SK-N-MC (cell line): Measurements from ENCODE around the gene LGALS7B.
"Not testable (repeated sequence)": the region's sequence is repeated elsewhere in the genome, so short reads cannot be mapped to it uniquely, and the experiment has no call there.

Experiments used
- DNase-seq: peaks from one replicate; pipeline ENCODE4 v3.0.0-alpha.2; 2011; ENCODE audit warnings: low read depth, low spot score
- H3K27ac ChIP-seq: fragments of 200-600 bp; sonication (generic); 2 replicates; pipeline ENCODE4 v1.5.1; 2016; ENCODE audit warnings: mixed run types
- H3K36me3 ChIP-seq: fragments of 200-600 bp; sonication (generic); 2 replicates; pipeline ENCODE4 v1.6.1; 2017; ENCODE audit warnings: antibody characterized with exemption, low read length, mixed read lengths; ENCODE audit not compliant: insufficient read depth
- H3K4me3 ChIP-seq: fragments of 200-600 bp; sonication (generic); 2 replicates; pipeline ENCODE4 v1.5.1; 2016
- H3K9ac ChIP-seq: fragments of 200-600 bp; sonication (generic); 2 replicates; pipeline ENCODE4 v1.8.0; 2017; ENCODE audit warnings: mixed run types, mixed read lengths; ENCODE audit not compliant: insufficient read length
- H3K9me3 ChIP-seq: fragments of 200-600 bp; sonication (generic); 2 replicates; pipeline ENCODE4 v1.6.1; 2017; ENCODE audit warnings: low read depth, mild to moderate bottlenecking, antibody characterized with exemption, low read length, moderate library complexity, mixed read lengths
- EZH2 ChIP-seq: fragments of 200-600 bp; sonication (generic); IDR thresholded peaks from one replicate; pipeline ENCODE4 v1.6.1; 2017; ENCODE audit warnings: antibody characterized with exemption
- FOXP2 ChIP-seq: optimal IDR thresholded peaks from 2 replicates; pipeline ENCODE3; 2011; ENCODE audit warnings: mild to moderate bottlenecking, moderate library complexity; ENCODE audit not compliant: insufficient read depth; ENCODE audit errors: extremely low read length, control extremely low read depth
- POLR2AphosphoS5 ChIP-seq: IDR thresholded peaks from 2 replicates; pipeline ENCODE4 v1.6.1; 2012; ENCODE audit warnings: mild to moderate bottlenecking, low read depth, low read length, borderline replicate concordance

LGALS7B gene

GRCh38 chr19:38765214-38765613, 23.8 kb upstream of the LGALS7B start:
- H3K4me3 ChIP-seq, result no peak overlapping the region
- H3K9ac ChIP-seq, result no peak overlapping the region
- H3K27ac ChIP-seq, result no peak overlapping the region
- no peaks in the 10 kb centered on the region for H3K9me3 ChIP-seq
- no peaks in the 10 kb centered on the region for H3K36me3 ChIP-seq
- DNase-seq, result no peak
- no peak for TF ChIP-seq EZH2
- no peak for TF ChIP-seq FOXP2
- TF ChIP-seq POLR2AphosphoS5, result no peak

- Histone ChIP-seq H3K9ac (no peak overlapping the region), H3K36me3 (no peaks in the 10 kb centered on the region), H3K4me3 (no peak overlapping the region), H3K9me3 (no peaks in the 10 kb centered on the region), H3K27ac (no peak overlapping the region)
- no peak for TF ChIP-seq POLR2AphosphoS5
- no peak for TF ChIP-seq EZH2
- no peak for TF ChIP-seq FOXP2
- DNase-seq, result no peak
These were observed 22.5 kb upstream of the LGALS7B start for GRCh38 chr19:38766276-38767047.

GRCh38 chr19:38769635-38770211, 19.3 kb upstream of the LGALS7B start:
- Histone ChIP-seq H3K36me3 (no peaks in the 10 kb centered on the region), H3K27ac (no peak overlapping the region), H3K9me3 (no peaks in the 10 kb centered on the region), H3K9ac (no peak overlapping the region), H3K4me3 (no peak overlapping the region)
- TF ChIP-seq EZH2 (no peak), FOXP2 (no peak), POLR2AphosphoS5 (no peak)
- no peak for DNase-seq

- H3K9me3 ChIP-seq, H3K36me3 ChIP-seq, H3K4me3 ChIP-seq, H3K9ac ChIP-seq, DNase-seq, H3K27ac ChIP-seq: not testable (repeated sequence)
These were observed 18.6 kb upstream of the LGALS7B start for GRCh38 chr19:38770228-38770948.

- not testable (repeated sequence) for H3K27ac ChIP-seq, H3K4me3 ChIP-seq, H3K9me3 ChIP-seq, H3K36me3 ChIP-seq, DNase-seq, H3K9ac ChIP-seq
These were observed 18.1 kb upstream of the LGALS7B start for GRCh38 chr19:38770949-38771275.

- H3K4me3 ChIP-seq, H3K9me3 ChIP-seq, H3K36me3 ChIP-seq, H3K27ac ChIP-seq, H3K9ac ChIP-seq, DNase-seq: not testable (repeated sequence)
These were observed 17.4 kb upstream of the LGALS7B start for GRCh38 chr19:38771569-38771968.

DNA sequence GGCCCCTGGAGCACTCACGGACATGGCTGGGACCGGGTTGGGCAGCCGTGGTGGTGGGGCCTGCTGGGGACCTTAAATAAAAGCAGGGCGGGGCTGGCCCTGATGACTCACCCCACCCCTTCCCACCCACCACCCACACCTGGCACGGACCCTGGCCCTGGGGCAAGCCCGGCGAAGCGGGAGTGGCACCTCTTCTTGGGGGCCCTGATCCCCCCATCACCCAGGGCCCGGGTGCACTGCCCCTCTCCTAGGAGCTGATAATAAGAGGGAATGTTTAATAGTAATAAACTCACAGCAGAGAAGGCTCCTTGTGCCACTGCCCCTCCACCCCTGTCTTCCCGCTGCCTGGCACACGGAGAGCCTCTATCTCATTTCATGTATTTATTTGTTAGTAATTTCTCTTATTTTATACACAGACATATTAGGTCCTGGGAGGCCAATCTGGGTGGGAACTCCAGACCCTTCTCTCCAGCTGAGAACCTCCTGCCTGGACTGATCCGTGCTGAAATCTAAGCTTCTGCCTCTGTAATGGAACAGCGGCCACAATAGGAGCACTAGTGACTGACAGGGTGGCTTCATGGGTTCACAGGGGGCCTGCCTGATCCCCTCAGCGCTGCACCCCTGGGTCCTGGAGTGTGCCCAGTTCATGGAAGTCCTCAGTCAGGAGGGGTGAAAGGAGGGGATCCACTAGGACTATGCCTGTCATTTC, 15.4 kb upstream of the LGALS7B start, which contains the start of gene LGALS7:
Gene LGALS7, minus strand, starts transcription at position 49 of the 709 bp plus-strand sequence. Its CDS starts 25 bp downstream, at position 24.
- no peak within 1 kb of the TSS for H3K4me3 ChIP-seq
- no peaks in the 10 kb centered on the region for H3K9me3 ChIP-seq
- no peaks in the 10 kb centered on the region for H3K36me3 ChIP-seq
- TF ChIP-seq FOXP2, result no peak
- no peak for TF ChIP-seq EZH2
- TF ChIP-seq POLR2AphosphoS5, result no peak
- no peak within 1 kb of the TSS for H3K27ac ChIP-seq
- H3K9ac ChIP-seq, result no peak within 1 kb of the TSS
- no peak for DNase-seq

GRCh38 chr19:38774181-38774950, 14.6 kb upstream of the LGALS7B start:
- Histone ChIP-seq H3K4me3 (no peak overlapping the region), H3K9ac (no peak overlapping the region), H3K36me3 (no peaks in the 10 kb centered on the region), H3K9me3 (no peaks in the 10 kb centered on the region), H3K27ac (no peak overlapping the region)
- DNase-seq, result no peak
- TF ChIP-seq EZH2, result no peak
- no peak for TF ChIP-seq POLR2AphosphoS5
- TF ChIP-seq FOXP2, result no peak
